Liver (tissue), 9 donors: ENCODE results near the gene DNAJB4. TPM values are rescaled to one million over a fixed set of nuclear protein-coding genes. Genes with fewer than 3 reads are reported as not detected.

ENCODE experiments used
- DNase-seq: peaks from one replicate; pipeline ENCODE4 v3.0.0-alpha.2; 2017; ENCODE audit warnings: low spot score
- H3K27ac ChIP-seq, 2 donors: one replicate each; pipeline ENCODE4 v1.7.0; 2013; ENCODE audit warnings: inconsistent platforms in 2 of 2, low read length in 2 of 2, control low read depth in 1 of 2, low read depth in 1 of 2, mild to moderate bottlenecking in 1 of 2
- H3K27me3 ChIP-seq, 4 donors: one replicate each; pipeline versions ENCODE4 v1.6.1 to v1.7.0; 2013; ENCODE audit warnings: low read length in 3 of 4, inconsistent platforms in 1 of 4, mild to moderate bottlenecking in 1 of 4, moderate library complexity in 1 of 4; ENCODE audit not compliant: control insufficient read depth in 4 of 4, insufficient read depth in 4 of 4
- H3K36me3 ChIP-seq, 4 donors: one replicate each; pipeline versions ENCODE4 v1.6.1 to v1.7.0; 2013; ENCODE audit warnings: low read length in 3 of 4, mild to moderate bottlenecking in 3 of 4, low read depth in 1 of 4, moderate library complexity in 1 of 4; ENCODE audit not compliant: control insufficient read depth in 4 of 4, insufficient read depth in 3 of 4
- H3K4me1 ChIP-seq, 4 donors: one replicate each; pipeline versions ENCODE4 v1.6.1 to v1.7.0; 2013; ENCODE audit warnings: low read length in 3 of 4, mild to moderate bottlenecking in 3 of 4, moderate library complexity in 1 of 4; ENCODE audit not compliant: control insufficient read depth in 4 of 4, insufficient read depth in 4 of 4
- H3K4me3 ChIP-seq, 3 donors: one replicate each; pipeline versions ENCODE4 v1.6.1 to v1.7.0; 2013; ENCODE audit warnings: low read length in 3 of 3, control low read depth in 1 of 3, low read depth in 1 of 3, mild to moderate bottlenecking in 1 of 3
- H3K9ac ChIP-seq, 2 donors: one replicate each; pipeline ENCODE4 v1.7.0; 2013; ENCODE audit warnings: low read length in 2 of 2, mild to moderate bottlenecking in 2 of 2, moderate library complexity in 2 of 2, control low read depth in 1 of 2, low read depth in 1 of 2
- H3K9me3 ChIP-seq, 4 donors: one replicate each; pipeline versions ENCODE4 v1.6.1 to v1.7.0; 2013; ENCODE audit warnings: low read length in 3 of 4; ENCODE audit not compliant: control insufficient read depth in 4 of 4
- ATF3 ChIP-seq: IDR thresholded peaks from 2 replicates; pipeline ENCODE4 v1.6.1; 2016; ENCODE audit warnings: antibody characterized with exemption
- FOXA1 ChIP-seq: IDR thresholded peaks from 2 replicates; pipeline ENCODE4 v1.6.1; 2016; ENCODE audit warnings: antibody characterized with exemption
- FOXA2 ChIP-seq: IDR thresholded peaks from 2 replicates; pipeline ENCODE4 v1.6.1; 2016; ENCODE audit warnings: antibody characterized with exemption
- GABPA ChIP-seq, 2 donors: IDR thresholded peaks in 1 of 2; conservative IDR thresholded peaks in 1 of 2; 2 replicates each; pipeline ENCODE4 v1.6.1; 2016; ENCODE audit warnings: antibody characterized with exemption in 2 of 2, mild to moderate bottlenecking in 1 of 2, moderate library complexity in 1 of 2
- HNF4G ChIP-seq: IDR thresholded peaks from 2 replicates; pipeline ENCODE4 v1.6.1; 2016; ENCODE audit warnings: antibody characterized with exemption
- JUND ChIP-seq, 2 donors: IDR thresholded peaks; 2 replicates each; pipeline ENCODE4 v1.6.1; 2016; ENCODE audit warnings: antibody characterized with exemption in 2 of 2
- NR2F2 ChIP-seq: IDR thresholded peaks from 2 replicates; pipeline ENCODE4 v1.6.1; 2016; ENCODE audit warnings: antibody characterized with exemption
- RAD21 ChIP-seq, 2 donors: IDR thresholded peaks; 2 replicates each; pipeline ENCODE4 v1.6.1; 2016; ENCODE audit warnings: antibody characterized with exemption in 2 of 2, mild to moderate bottlenecking in 2 of 2
- RXRA ChIP-seq, 2 donors: IDR thresholded peaks; 2 replicates each; pipeline ENCODE4 v1.6.1; 2017 to 2018; ENCODE audit warnings: antibody characterized with exemption in 2 of 2, mild to moderate bottlenecking in 1 of 2
- TAF1 ChIP-seq: conservative IDR thresholded peaks from 2 replicates; pipeline ENCODE4 v1.6.1; 2016; ENCODE audit warnings: antibody characterized with exemption, mild to moderate bottlenecking
- YY1 ChIP-seq: IDR thresholded peaks from 2 replicates; pipeline ENCODE4 v1.6.1; 2016; ENCODE audit warnings: antibody characterized with exemption, mild to moderate bottlenecking
- ZBTB33 ChIP-seq: IDR thresholded peaks from 2 replicates; pipeline ENCODE4 v1.6.1; 2016; ENCODE audit warnings: antibody characterized with exemption
- polyA plus RNA-seq, 2 donors: library from polyadenylated mRNA; stranded (reverse) in 1 of 2; unstranded in 1 of 2; fragments of 200-250 nt in 1 of 2; fragments of >200 nt in 1 of 2; fragmentation: Nextera tagmentation in 1 of 2; extraction: Ambion mirVana in 1 of 2; gene quantifications; one replicate each; pipeline versions ENCODE4 v1.2.1 to v1.2.3, GENCODE V29; 2013 to 2015
- total RNA-seq, 2 donors: library from RNA; depleted of rRNA; stranded (reverse); fragments of >200 nt; gene quantifications; one replicate each; pipeline ENCODE4 v1.2.3, GENCODE V29; 2014
- TF ChIP-seq, protein P1 (sequence below): IDR thresholded peaks from 2 replicates; pipeline ENCODE4 v1.6.1; 2016; ENCODE audit warnings: antibody characterized with exemption, mild to moderate bottlenecking
- TF ChIP-seq, protein P2 (sequence below): fragments of 150-350 bp; IDR thresholded peaks from 2 replicates; pipeline ENCODE4 v1.5.1; 2017; ENCODE audit warnings: improper control_type of control experiment, low read depth, low read length; ENCODE audit not compliant: missing input control
- donor health status: healthy.
- donor health status: healthy.
- donor health status: healthy.
- donor health status: healthy.
- donor health status: healthy.

Gene DNAJB4
- total and polyA plus RNA-seq, 4 donors, result 5.7 to 21.6 (median 10.0) TPM

DNA sequence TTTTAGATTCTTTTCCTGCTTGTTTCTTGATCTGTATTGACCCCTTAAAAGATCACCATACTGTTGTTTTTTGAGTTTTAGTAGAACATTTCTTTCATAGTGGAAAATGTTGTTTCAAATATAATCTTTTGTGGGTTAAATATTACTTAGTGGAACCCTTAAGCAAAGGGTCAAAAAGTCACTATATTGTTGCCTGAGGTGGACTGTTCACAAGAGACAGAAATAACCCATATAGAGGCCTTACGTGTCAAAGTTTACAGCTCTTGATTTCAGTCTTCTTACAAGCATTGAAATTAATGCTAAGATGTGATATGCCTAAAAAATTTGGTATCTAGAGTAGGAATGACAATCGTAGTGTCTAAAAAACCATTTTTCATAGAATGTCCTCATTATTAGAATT is 6.3 kb downstream of the DNAJB4 start (continued):
- TF ChIP-seq, protein P1, sequence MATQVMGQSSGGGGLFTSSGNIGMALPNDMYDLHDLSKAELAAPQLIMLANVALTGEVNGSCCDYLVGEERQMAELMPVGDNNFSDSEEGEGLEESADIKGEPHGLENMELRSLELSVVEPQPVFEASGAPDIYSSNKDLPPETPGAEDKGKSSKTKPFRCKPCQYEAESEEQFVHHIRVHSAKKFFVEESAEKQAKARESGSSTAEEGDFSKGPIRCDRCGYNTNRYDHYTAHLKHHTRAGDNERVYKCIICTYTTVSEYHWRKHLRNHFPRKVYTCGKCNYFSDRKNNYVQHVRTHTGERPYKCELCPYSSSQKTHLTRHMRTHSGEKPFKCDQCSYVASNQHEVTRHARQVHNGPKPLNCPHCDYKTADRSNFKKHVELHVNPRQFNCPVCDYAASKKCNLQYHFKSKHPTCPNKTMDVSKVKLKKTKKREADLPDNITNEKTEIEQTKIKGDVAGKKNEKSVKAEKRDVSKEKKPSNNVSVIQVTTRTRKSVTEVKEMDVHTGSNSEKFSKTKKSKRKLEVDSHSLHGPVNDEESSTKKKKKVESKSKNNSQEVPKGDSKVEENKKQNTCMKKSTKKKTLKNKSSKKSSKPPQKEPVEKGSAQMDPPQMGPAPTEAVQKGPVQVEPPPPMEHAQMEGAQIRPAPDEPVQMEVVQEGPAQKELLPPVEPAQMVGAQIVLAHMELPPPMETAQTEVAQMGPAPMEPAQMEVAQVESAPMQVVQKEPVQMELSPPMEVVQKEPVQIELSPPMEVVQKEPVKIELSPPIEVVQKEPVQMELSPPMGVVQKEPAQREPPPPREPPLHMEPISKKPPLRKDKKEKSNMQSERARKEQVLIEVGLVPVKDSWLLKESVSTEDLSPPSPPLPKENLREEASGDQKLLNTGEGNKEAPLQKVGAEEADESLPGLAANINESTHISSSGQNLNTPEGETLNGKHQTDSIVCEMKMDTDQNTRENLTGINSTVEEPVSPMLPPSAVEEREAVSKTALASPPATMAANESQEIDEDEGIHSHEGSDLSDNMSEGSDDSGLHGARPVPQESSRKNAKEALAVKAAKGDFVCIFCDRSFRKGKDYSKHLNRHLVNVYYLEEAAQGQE, result no peak
- no peak for TF ChIP-seq GABPA (IDR thresholded peaks at IDR 0.05 in 1 of 2, conservative IDR thresholded peaks at IDR 0.05 in 1 of 2)
- TF ChIP-seq RXRA (IDR thresholded peaks at IDR 0.05), result no peak
- TF ChIP-seq TAF1, result no peak
- no peak for TF ChIP-seq FOXA1

- Histone ChIP-seq H3K36me3 (peaks cover 2 to 13% (median 8%) of the 10 kb centered on the region in 4 donors), H3K4me3 (no peak overlapping the region), H3K27me3 (no peaks in the 10 kb centered on the region), H3K9me3 (no peaks in the 10 kb centered on the region), H3K27ac (no peak overlapping the region), H3K9ac (no peak overlapping the region), H3K4me1 (no peaks in the 10 kb centered on the region)
- DNase-seq, result no peak
- TF ChIP-seq HNF4G (no peak), FOXA2 (no peak), ATF3 (no peak), JUND (IDR thresholded peaks at IDR 0.05) (no peak), ZBTB33 (no peak), YY1 (no peak), TAF1 (no peak), RAD21 (IDR thresholded peaks at IDR 0.05) (no peak), NR2F2 (no peak)
- TF ChIP-seq, protein P2, sequence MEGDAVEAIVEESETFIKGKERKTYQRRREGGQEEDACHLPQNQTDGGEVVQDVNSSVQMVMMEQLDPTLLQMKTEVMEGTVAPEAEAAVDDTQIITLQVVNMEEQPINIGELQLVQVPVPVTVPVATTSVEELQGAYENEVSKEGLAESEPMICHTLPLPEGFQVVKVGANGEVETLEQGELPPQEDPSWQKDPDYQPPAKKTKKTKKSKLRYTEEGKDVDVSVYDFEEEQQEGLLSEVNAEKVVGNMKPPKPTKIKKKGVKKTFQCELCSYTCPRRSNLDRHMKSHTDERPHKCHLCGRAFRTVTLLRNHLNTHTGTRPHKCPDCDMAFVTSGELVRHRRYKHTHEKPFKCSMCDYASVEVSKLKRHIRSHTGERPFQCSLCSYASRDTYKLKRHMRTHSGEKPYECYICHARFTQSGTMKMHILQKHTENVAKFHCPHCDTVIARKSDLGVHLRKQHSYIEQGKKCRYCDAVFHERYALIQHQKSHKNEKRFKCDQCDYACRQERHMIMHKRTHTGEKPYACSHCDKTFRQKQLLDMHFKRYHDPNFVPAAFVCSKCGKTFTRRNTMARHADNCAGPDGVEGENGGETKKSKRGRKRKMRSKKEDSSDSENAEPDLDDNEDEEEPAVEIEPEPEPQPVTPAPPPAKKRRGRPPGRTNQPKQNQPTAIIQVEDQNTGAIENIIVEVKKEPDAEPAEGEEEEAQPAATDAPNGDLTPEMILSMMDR, result no peak
- TF ChIP-seq, protein P1, result no peak
These were observed 10.4 kb downstream of the DNAJB4 start for GRCh38 chr1:78015148-78015547.
